ENCODE measurements around the gene DNAJC11. TPM values are rescaled to one million over a fixed set of nuclear protein-coding genes. Genes with fewer than 3 reads are reported as not detected.

DNAJC11 gene
- total RNA-seq, 1 donor from 2014 or later = 47.6 TPM

GRCh38 chr1:6630027-6630426 is 71.6 kb downstream of the DNAJC11 start:
- Histone ChIP-seq H3F3A (ENCODE audit: low read depth) (peaks cover 12% of the 10 kb centered on the region), H3K27me3 (no peaks in the 10 kb centered on the region), H3K36me3 (no peaks in the 10 kb centered on the region), H3K9me3 (ENCODE audit: low read depth) (no peaks in the 10 kb centered on the region), H3K9ac (no peak overlapping the region), H2AFZ (replicated peaks) (no peak overlapping the region), H3K4me3 (no peak overlapping the region), H3K27ac (no peak overlapping the region), H3K4me1 (peaks cover 4% of the 10 kb centered on the region), H3K79me2 (ENCODE audit: low read depth) (peaks cover 24% of the 10 kb centered on the region), H4K20me1 (ENCODE audit: low read depth) (peaks cover 12% of the 10 kb centered on the region), H3K4me2 (no peak overlapping the region)
- H3K4me1 Mint-ChIP-seq = peaks cover 8% of the 10 kb centered on the region
- no peaks in the 10 kb centered on the region for H3K9me3 Mint-ChIP-seq
- H3K27ac Mint-ChIP-seq = no peak overlapping the region
- TF ChIP-seq EZH2phosphoT487 (IDR thresholded peaks at IDR 0.05) (no peak), EZH2 (IDR thresholded peaks at IDR 0.05) (no peak)
- TF ChIP-seq, protein P1, sequence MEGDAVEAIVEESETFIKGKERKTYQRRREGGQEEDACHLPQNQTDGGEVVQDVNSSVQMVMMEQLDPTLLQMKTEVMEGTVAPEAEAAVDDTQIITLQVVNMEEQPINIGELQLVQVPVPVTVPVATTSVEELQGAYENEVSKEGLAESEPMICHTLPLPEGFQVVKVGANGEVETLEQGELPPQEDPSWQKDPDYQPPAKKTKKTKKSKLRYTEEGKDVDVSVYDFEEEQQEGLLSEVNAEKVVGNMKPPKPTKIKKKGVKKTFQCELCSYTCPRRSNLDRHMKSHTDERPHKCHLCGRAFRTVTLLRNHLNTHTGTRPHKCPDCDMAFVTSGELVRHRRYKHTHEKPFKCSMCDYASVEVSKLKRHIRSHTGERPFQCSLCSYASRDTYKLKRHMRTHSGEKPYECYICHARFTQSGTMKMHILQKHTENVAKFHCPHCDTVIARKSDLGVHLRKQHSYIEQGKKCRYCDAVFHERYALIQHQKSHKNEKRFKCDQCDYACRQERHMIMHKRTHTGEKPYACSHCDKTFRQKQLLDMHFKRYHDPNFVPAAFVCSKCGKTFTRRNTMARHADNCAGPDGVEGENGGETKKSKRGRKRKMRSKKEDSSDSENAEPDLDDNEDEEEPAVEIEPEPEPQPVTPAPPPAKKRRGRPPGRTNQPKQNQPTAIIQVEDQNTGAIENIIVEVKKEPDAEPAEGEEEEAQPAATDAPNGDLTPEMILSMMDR (IDR thresholded peaks at IDR 0.05) = no peak
- no peak overlapping the region for H3K4me3 Mint-ChIP-seq
- peaks cover 4% of the 10 kb centered on the region for H3K27me3 Mint-ChIP-seq (ENCODE audit: insufficient read depth, low read depth)
- peaks cover 22% of the 10 kb centered on the region for H3K36me3 Mint-ChIP-seq
- no peak for DNase-seq (ENCODE audit: low spot score)

- Histone ChIP-seq H3F3A (ENCODE audit: low read depth) (peaks cover 10% of the 10 kb centered on the region), H3K9ac (no peak overlapping the region), H3K36me3 (no peaks in the 10 kb centered on the region), H3K79me2 (ENCODE audit: low read depth) (peaks cover 24% of the 10 kb centered on the region), H3K9me3 (ENCODE audit: low read depth) (no peaks in the 10 kb centered on the region), H3K27me3 (no peaks in the 10 kb centered on the region), H3K27ac (no peak overlapping the region), H2AFZ (replicated peaks) (no peak overlapping the region), H4K20me1 (ENCODE audit: low read depth) (peaks cover 19% of the 10 kb centered on the region), H3K4me3 (no peak overlapping the region), H3K4me2 (no peak overlapping the region), H3K4me1 (peaks cover 8% of the 10 kb centered on the region)
- Mint-ChIP-seq H3K4me1 (peaks cover 12% of the 10 kb centered on the region), H3K27ac (no peak overlapping the region), H3K9me3 (no peaks in the 10 kb centered on the region), H3K36me3 (peaks cover 22% of the 10 kb centered on the region), H3K27me3 (ENCODE audit: insufficient read depth, low read depth) (peaks cover 2% of the 10 kb centered on the region), H3K4me3 (no peak overlapping the region)
- TF ChIP-seq EZH2 (IDR thresholded peaks at IDR 0.05) = no peak
- no peak for TF ChIP-seq EZH2phosphoT487 (IDR thresholded peaks at IDR 0.05)
- TF ChIP-seq, protein P1 (IDR thresholded peaks at IDR 0.05) = no peak
- DNase-seq (ENCODE audit: low spot score) = no peak
These were observed 72.6 kb downstream of the DNAJC11 start for GRCh38 chr1:6628971-6629479.

DNA sequence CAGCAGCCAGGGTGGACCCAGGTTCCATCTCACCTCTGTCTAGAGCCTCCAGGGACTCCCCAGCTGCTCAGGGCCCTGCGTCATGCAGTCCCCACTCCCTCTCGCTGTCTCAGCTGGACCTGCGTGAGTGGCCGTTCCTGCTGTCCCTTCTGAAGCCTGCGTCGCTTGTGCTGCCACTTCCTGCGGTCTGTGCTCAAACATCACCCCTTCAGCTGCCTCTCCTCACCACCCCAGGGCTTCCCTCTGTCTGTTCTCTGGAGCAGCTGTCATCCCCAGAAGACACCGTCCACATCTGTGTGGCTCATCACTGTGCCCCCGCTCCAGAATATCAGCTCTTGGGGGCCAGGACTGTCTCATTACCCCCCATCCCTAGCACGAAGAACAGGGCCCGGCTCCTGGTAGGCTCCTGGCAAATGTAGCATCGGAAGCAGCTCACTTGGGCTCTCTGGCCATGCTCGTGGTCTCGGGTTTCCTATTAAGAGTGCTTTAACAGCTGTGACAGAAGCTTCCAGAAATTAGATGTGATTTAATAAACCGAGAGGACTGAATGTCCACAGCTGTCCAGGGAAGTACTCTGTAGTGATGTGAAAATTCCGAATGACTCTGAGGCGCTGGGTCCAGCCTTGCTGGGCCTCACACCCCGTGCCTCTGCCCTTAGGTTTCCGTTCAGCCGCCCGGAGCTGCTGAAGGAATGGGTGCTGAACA is 73.6 kb downstream of the DNAJC11 start:
- H3K9me3 ChIP-seq (ENCODE audit: low read depth) = no peaks in the 10 kb centered on the region

More for the DNA sequence above, 73.6 kb downstream of the DNAJC11 start:
- H3K27me3 ChIP-seq = no peaks in the 10 kb centered on the region
- Mint-ChIP-seq H3K4me3 (peak overlapping the region; percentile 47), H3K9me3 (no peaks in the 10 kb centered on the region), H3K27me3 (ENCODE audit: insufficient read depth, low read depth) (peaks cover 2% of the 10 kb centered on the region), H3K27ac (no peak overlapping the region), H3K4me1 (peaks cover 16% of the 10 kb centered on the region), H3K36me3 (peaks cover 20% of the 10 kb centered on the region)
- TF ChIP-seq EZH2phosphoT487 (IDR thresholded peaks at IDR 0.05) = no peak
- TF ChIP-seq EZH2 (IDR thresholded peaks at IDR 0.05) = no peak
- TF ChIP-seq, protein P1 (IDR thresholded peaks at IDR 0.05) = no peak
- no peaks in the 10 kb centered on the region for H3K36me3 ChIP-seq
- H3K4me3 ChIP-seq = no peak overlapping the region
- no peak overlapping the region for H3K27ac ChIP-seq
- peaks cover 28% of the 10 kb centered on the region for H3K79me2 ChIP-seq (ENCODE audit: low read depth)
- H3K4me1 ChIP-seq = peaks cover 8% of the 10 kb centered on the region
- no peak overlapping the region for H3K9ac ChIP-seq
- peaks cover 19% of the 10 kb centered on the region for H3F3A ChIP-seq (ENCODE audit: low read depth)
- DNase-seq (ENCODE audit: low spot score) = no peak
- peaks cover 30% of the 10 kb centered on the region for H4K20me1 ChIP-seq (ENCODE audit: low read depth)
- H2AFZ ChIP-seq (replicated peaks) = no peak overlapping the region
- no peak overlapping the region for H3K4me2 ChIP-seq

All from neural progenitor cell (in vitro differentiated cells).